Activated naive CD8-positive, alpha-beta T cell treated with anti-CD3 and anti-CD28 coated beads for 36 hours (primary cell): ENCODE measurements around the gene ANKRD29. TPM values are rescaled to one million over a fixed set of nuclear protein-coding genes. Genes with fewer than 3 reads are reported as not detected.
"Not testable (repeated sequence)": the region's sequence is repeated elsewhere in the genome, so short reads cannot be mapped to it uniquely, and the experiment has no call there.

Source experiments
- DNase-seq: peaks from one replicate; pipeline ENCODE4 v3.0.0; 2021
- H3K27ac Mint-ChIP-seq: one replicate; pipeline ENCODE4 v1.8.0; 2022; ENCODE audit warnings: mild to moderate bottlenecking, moderate library complexity, mixed read lengths
- H3K27me3 Mint-ChIP-seq: one replicate; pipeline ENCODE4 v1.8.0; 2022; ENCODE audit warnings: mild to moderate bottlenecking, mixed read lengths
- H3K36me3 Mint-ChIP-seq: one replicate; pipeline ENCODE4 v1.8.0; 2021; ENCODE audit warnings: mild to moderate bottlenecking, mixed read lengths
- H3K4me1 Mint-ChIP-seq: one replicate; pipeline ENCODE4 v1.8.0; 2021; ENCODE audit warnings: mixed read lengths
- H3K4me3 Mint-ChIP-seq: one replicate; pipeline ENCODE4 v1.8.0; 2022; ENCODE audit warnings: mild to moderate bottlenecking, moderate library complexity, mixed read lengths
- H3K9me3 Mint-ChIP-seq: one replicate; pipeline ENCODE4 v1.8.0; 2022; ENCODE audit warnings: mixed read lengths
- total RNA-seq, 2 experiments: library from RNA; stranded (reverse); gene quantifications; one replicate each; pipeline ENCODE4 v1.2.3, GENCODE V29; 2021

ANKRD29 gene
- total RNA-seq, 2 experiments from 2014 or later: not detected

DNA sequence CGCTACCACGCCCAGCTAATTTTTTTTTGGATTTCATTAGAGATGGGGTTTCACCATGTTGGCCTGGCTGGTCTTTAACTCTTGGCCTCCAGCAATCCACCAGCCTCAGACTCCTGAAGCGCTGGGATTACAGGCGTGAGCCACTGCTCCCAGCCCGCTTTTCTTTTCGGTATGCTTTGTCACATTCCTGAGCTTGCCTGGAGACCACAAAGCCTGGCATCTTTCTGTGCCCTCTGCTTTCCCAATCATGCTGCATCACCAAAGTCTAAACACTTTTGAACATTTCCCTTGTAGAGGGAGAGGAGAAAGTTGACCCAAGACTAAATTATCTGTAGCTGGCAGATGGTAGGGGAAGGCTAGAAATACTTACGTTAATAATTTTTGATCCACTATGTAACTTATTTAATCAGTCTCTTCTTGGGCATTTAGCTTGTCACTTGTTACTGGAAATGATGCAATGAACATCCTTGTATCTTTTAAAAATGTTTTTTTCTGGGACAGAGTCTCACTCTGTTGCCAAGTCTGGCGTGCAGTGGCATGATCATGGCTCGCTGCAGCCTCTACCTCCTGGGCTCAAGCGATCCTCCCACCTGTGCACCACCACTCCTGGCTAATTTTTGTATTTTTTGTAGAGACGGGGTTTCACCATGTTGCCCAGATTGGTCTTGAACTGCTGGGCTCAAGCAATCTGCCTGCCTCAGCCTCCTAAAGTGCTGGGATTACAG is 73.7 kb downstream of the ANKRD29 start:
- H3K4me1 Mint-ChIP-seq: peaks cover 19% of the 10 kb centered on the region
- H3K27ac Mint-ChIP-seq: no peak overlapping the region
- no peaks in the 10 kb centered on the region for H3K9me3 Mint-ChIP-seq
- H3K27me3 Mint-ChIP-seq: peaks cover 4% of the 10 kb centered on the region
- DNase-seq: no peak
- H3K4me3 Mint-ChIP-seq: no peak overlapping the region
- H3K36me3 Mint-ChIP-seq: peaks cover 9% of the 10 kb centered on the region

DNA sequence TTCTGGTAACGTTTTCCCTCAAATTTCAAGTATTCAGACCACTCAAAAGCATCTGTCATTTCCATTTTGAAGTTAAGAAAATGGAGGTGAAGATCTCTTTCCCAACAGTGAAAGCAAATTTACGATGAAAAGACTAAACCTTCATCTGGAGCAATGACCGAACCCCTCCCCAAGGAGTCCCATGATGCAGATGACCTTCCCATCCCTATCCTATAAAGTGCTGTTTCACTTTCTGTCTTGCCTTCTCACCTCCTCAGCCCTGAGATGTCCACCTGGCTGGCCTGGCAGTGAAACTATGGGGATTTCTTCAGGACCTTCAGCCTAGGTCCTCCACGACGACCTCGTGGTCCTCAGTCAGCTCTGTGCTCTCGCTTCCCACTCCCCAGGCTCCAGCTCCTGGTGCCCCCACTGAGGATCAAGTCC is 75.5 kb downstream of the ANKRD29 start:
- Mint-ChIP-seq H3K4me1 (peaks cover 29% of the 10 kb centered on the region), H3K36me3 (peaks cover 12% of the 10 kb centered on the region), H3K27me3 (peaks cover 4% of the 10 kb centered on the region), H3K27ac (peak overlapping the region; percentile 96), H3K4me3 (peak overlapping the region; percentile 93), H3K9me3 (no peaks in the 10 kb centered on the region)
- no peak for DNase-seq

DNA sequence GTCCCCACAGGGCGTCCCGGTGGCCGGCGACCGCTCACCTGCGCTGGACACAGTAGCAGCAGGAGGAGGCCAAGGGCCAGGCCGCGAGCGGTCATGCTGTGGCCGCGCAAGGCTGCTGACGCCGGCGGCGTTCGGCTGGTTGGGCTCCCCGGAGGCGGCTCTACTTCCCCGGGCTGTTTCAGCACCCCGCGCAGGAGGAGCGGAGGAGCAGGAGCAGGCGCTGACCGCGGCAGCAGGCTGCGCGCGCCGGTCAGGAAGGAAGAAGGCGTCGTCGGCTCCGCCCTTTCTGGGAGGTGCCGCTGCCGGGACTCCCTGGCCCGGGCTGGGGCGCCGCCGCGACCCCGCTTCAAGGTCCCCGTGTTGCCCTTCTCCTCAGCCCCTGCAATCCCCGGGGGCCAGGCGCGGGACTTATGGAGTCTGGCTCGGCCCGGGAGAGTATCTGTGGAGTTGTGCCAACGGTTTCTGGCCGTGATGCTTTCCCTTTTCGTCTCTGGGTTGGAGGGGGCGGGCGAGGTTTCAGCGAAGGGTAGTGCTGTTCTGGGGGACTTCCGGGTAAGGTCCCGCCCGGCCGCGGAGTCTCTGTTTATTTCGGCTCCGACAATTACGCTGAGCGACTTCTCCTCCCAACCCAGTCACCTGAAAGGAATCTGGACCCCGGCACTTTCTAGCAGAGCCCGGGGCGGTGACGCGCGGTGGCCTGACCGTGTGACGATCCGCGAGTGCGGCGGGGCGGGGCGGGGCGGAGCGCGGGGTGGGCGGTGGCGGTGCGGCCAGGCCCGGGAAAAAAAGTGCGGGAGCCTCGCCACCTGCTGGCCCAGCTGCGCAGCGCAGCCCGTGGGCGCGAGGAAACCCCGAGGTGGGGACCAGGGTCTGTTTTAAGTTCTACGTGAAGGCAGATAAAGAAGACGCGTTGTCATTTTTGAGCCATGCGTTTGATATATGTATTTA is 76.2 kb downstream of the ANKRD29 start, which contains the start of gene NPC1:
TSS of gene NPC1 (minus strand) at position 258 of the 948 bp plus-strand sequence. CDS start at position 95, 163 bp downstream.
- no peaks in the 10 kb centered on the region for H3K9me3 Mint-ChIP-seq
- DNase-seq: peak; percentile 93
- peaks cover 16% of the 10 kb centered on the region for H3K36me3 Mint-ChIP-seq
- H3K27ac Mint-ChIP-seq: peak within 1 kb of the TSS; percentile 96
- H3K27me3 Mint-ChIP-seq: peaks cover 4% of the 10 kb centered on the region
- H3K4me3 Mint-ChIP-seq: peak within 1 kb of the TSS; percentile 93
- peaks cover 35% of the 10 kb centered on the region for H3K4me1 Mint-ChIP-seq

DNA sequence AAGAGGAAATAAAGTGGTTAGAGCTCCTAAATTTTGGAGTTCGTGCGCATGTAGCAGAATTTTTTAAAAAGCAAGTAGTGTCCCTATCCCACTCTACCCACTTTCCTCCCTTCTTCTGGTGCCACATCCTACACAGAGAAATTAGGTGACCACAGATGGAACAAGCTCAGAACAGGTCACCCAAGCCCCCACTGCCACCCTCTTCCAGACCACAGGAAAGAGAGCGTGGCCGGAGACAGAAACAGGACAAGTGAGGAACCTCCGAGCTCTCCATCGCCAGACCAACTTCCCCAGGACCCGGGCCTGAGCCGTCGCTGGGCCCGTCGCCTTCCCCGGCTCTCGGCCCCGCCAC is 76.8 kb downstream of the ANKRD29 start:
- peak overlapping the region; percentile 88 for H3K27ac Mint-ChIP-seq
- peaks cover 16% of the 10 kb centered on the region for H3K36me3 Mint-ChIP-seq
- peaks cover 4% of the 10 kb centered on the region for H3K27me3 Mint-ChIP-seq
- peak overlapping the region; percentile 93 for H3K4me3 Mint-ChIP-seq
- DNase-seq: no peak
- H3K4me1 Mint-ChIP-seq: peaks cover 35% of the 10 kb centered on the region
- H3K9me3 Mint-ChIP-seq: no peaks in the 10 kb centered on the region

DNA sequence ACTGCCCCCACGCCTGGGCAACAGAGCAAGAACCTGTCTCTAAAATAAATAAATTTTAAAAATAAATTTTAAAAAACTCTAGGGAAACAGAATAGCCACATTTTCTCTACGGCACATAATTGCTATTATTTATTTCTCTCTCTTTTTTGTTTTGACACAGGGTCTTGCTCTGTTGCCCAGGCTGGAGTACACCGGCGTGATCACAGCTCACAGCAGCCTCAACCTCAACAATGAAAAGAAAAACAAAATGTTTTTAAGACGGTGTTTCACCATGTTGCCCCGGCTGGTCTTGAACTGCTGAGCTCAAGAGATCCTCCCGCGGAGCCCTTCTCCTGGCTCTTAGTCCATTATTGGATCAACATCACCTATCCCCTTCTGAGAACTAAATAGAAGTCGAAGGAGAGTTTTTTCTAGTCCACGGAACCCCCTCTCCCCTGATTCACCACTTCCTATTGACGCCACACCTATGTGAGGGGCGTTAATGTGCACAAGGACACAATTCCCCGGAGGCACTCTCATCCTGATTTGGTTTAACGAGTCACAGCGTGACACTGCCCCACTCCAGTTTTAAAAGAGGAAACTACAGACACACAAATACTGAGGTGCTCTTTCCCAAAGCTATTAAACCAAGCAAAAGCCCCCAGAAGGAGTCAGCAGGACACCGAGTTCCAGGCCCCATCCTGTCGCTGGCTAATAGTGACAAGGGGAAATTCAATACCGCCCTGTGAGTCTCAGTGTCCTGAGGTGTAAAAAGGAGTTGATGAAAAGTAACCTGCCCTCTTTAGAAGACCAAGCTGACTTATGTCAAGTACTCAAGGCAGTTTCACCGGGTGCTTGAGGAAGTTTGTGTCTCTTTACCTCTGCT is 77.5 kb downstream of the ANKRD29 start:
- DNase-seq: peak; percentile 16
- no peaks in the 10 kb centered on the region for H3K9me3 Mint-ChIP-seq
- peaks cover 4% of the 10 kb centered on the region for H3K27me3 Mint-ChIP-seq
- H3K36me3 Mint-ChIP-seq: peaks cover 16% of the 10 kb centered on the region
- H3K4me1 Mint-ChIP-seq: peaks cover 35% of the 10 kb centered on the region
- H3K27ac Mint-ChIP-seq: peak overlapping the region; percentile 88
- H3K4me3 Mint-ChIP-seq: peak overlapping the region; percentile 93

DNA sequence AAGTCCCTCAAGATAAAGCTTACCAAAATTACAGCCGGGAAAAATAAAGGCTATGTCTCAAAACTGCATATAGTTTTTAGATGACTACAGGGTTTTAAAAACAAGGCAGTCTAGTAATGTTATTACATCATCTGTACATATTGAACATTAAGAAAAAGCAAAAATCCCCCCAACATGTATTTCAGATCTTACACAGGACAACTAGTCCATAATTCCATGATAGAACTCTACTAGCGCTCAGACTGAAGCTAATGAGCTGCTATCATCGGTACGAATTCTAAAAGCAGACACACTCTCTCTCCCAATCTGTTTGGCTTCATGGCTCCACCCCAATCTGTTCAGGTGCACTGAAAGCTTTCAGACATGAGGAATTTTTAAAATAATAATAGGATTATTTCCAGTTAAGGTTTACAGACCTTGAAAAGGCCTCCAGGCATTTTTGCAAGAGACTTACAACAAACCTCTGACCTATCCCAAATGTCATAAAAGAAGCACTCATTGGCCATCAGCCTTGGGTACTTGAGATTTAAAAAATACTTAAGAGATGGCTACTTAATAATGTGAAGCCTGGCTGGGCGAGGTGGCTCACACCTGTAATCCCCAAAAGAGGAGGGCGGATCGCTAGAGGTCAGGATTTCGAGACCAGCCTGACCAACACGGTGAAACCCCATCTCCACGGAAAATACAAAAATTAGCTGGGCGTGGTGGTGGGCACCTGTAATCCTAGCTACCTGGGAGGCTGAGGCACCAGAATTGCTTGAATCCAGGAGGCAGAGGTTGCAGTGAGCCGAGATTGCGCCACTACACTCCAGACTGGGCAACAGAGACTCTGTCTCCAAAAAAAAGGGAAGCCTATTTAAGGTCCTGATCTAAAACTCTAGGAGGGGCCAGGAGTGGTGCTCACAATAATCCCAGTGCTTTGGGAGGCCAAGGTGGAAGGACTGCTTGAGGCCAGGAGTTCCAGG is 78.4 kb downstream of the ANKRD29 start:
- no peak overlapping the region for H3K27ac Mint-ChIP-seq
- H3K4me3 Mint-ChIP-seq: peak overlapping the region; percentile 32
- H3K4me1 Mint-ChIP-seq: peaks cover 37% of the 10 kb centered on the region
- H3K36me3 Mint-ChIP-seq: peaks cover 16% of the 10 kb centered on the region
- H3K9me3 Mint-ChIP-seq: no peaks in the 10 kb centered on the region
- no peak for DNase-seq
- peaks cover 4% of the 10 kb centered on the region for H3K27me3 Mint-ChIP-seq

DNA sequence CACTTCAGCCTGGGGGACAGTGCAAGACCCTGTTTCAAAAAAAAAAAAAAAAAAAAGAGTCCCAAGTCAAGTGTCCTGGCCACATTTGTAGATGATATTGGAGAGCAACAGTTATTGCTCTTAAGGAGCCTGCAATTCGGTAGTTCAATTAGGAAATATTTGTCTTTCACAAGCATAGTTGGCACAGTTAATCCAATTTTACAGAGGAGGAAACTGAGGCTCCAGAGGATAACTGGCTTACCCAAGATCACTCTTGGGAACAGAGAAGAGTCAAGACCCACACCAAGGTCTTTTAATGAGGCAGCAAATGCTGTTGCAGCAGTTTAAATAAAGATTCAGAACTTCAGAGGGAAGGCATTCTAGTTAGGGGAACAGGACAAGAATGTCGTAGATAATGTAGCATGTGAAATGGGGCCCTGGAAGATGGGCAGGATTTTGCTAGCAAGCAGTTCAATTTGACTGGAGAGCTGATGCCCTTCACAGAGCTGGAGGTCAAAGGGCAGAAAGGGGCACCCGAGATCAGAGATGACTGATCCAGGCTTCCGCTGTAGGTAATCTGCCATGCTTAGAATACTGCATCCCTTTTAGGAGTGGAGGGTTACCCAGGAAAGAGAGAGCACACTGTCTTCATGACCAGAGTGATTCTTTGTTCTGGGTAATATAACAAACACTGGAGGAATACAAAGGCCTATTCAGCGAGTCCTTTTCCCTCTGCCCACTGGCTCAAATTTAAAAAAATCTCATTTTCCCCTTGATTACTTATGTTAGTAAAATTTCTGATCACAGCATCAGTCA is 79.4 kb downstream of the ANKRD29 start:
- H3K4me1 Mint-ChIP-seq: peaks cover 41% of the 10 kb centered on the region
- peaks cover 20% of the 10 kb centered on the region for H3K36me3 Mint-ChIP-seq
- H3K9me3 Mint-ChIP-seq: no peaks in the 10 kb centered on the region
- no peak overlapping the region for H3K27ac Mint-ChIP-seq
- H3K4me3 Mint-ChIP-seq: no peak overlapping the region
- peaks cover 4% of the 10 kb centered on the region for H3K27me3 Mint-ChIP-seq
- DNase-seq: no peak

DNA sequence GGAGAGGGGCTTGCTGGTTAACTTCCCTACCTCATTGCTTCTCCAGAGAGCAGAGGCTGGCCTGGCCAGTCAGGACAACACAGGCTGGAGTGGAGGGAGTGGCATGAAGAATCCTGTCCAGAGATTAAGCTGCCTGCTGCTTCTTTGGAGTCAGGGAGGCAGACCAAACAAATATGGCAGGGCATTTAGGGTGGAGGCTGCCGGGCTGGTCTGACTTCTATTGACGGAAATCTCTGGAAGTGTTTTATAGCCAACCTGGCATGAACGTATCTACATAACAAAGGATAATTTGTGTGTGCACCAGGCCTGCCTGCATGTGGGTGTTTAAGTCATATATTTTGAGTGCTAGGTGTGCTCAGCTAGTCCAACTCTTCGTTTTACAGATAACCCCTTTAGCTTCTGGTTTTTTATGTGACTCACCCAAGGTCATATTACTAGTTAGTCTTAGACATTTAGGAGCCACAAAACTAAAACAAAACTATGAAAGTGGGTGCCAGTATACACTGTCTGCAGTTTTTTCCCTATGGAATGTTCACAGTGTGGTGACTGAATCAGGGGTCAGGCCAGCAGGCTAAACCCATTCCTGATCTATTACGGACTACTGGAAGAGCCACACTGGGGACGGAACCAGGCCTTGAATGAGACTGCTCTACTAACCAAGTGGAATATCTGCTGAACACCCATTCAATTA is 81.9 kb downstream of the ANKRD29 start:
- Mint-ChIP-seq H3K27ac (no peak overlapping the region), H3K9me3 (no peaks in the 10 kb centered on the region), H3K4me1 (peaks cover 35% of the 10 kb centered on the region), H3K4me3 (no peak overlapping the region), H3K36me3 (peaks cover 30% of the 10 kb centered on the region), H3K27me3 (no peaks in the 10 kb centered on the region)
- DNase-seq: no peak

DNA sequence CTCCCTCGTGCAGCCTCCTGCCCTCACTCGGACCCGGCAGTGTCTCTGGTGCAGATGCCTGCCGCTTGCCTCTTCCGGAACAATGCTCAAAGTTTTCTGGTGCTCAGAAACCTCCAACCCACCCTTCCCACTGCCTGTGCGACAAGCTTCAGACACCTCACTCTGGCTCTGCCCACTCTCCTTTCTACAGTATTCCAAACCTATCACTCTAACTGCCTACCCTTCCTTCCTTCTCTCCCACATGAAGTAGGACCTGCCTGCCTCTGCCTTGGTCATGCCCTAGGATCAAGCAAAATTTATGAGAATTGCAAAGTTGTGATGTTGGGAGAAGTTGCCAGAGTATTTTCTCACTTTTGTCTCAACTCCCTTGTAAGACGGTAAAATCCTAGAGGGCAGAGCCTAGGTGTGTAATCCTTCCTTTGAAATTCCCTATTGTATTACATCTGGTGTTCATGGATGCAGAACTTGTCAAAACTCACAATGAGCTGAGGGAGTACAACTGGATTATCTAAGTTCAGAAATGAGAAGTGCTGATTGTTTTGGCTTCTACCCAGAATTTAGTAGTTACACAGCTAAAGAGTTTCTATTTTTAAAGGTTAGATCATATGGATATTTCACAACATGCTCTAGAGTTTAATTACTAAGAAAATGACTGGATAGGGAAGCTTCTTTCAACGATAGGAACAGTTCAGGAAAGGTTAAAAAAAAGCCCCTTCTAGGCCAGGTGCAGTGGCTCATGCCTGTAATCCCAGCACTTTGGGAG is 83.6 kb downstream of the ANKRD29 start:
- Mint-ChIP-seq H3K36me3 (peaks cover 24% of the 10 kb centered on the region), H3K27ac (no peak overlapping the region), H3K4me1 (peaks cover 35% of the 10 kb centered on the region), H3K9me3 (no peaks in the 10 kb centered on the region), H3K4me3 (no peak overlapping the region), H3K27me3 (no peaks in the 10 kb centered on the region)
- DNase-seq: no peak

DNA sequence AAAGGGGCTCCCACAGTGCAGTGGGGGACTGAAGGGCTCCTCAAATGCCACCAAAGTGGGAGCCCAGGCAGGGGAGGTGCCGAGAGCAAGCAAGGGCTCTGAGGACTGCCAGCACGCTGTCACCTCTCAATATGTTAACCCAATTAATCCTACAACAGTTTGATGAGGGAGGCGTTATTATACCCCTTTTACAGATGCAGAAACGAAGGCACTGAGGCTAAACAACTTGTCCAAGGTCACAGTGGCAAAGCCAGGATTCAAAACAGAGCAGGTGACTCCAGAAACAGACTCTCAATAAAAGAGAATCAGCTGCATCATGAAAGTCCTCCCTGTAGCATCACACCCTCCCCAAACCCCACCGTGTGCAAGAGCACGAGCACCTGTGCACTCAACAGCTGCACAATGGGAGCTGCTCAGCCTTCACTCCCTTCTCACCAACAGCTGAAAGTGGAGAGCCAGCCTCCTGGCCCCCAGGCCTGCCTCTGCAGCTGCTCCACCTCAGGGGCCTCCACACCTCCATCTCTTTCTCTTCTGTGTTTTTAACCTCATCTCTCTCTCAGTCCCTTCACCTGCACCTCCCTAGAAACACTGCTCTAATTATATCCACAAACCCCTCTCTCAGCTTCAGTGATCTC is 84.5 kb downstream of the ANKRD29 start:
- Mint-ChIP-seq H3K36me3 (peaks cover 21% of the 10 kb centered on the region), H3K4me1 (peaks cover 36% of the 10 kb centered on the region), H3K9me3 (no peaks in the 10 kb centered on the region), H3K4me3 (no peak overlapping the region), H3K27ac (no peak overlapping the region), H3K27me3 (no peaks in the 10 kb centered on the region)
- no peak for DNase-seq

DNA sequence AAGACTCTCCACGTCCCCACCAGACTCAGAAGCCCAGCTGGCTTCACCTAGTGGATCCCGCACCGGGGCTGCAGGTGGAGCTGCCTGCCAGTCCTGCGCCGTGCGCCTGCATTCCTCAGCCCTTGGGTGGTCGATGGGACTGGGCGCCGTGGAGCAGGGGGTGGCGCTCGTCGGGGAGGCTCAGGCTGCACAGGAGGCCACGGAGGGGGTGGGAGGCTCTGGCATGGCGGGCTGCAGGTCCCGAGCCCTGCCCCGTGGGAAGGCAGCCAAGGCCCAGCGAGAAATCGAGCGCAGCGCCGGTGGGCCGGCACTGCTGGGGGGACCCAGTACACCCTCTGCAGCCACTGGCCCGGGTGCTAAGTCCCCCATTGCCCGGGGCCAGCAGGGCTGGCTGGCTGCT is 85.2 kb downstream of the ANKRD29 start:
- not testable (repeated sequence) for H3K9me3 Mint-ChIP-seq, H3K27me3 Mint-ChIP-seq, H3K27ac Mint-ChIP-seq, H3K4me3 Mint-ChIP-seq, DNase-seq
- Mint-ChIP-seq H3K4me1 (peaks cover 34% of the 10 kb centered on the region), H3K36me3 (peaks cover 22% of the 10 kb centered on the region)

DNA sequence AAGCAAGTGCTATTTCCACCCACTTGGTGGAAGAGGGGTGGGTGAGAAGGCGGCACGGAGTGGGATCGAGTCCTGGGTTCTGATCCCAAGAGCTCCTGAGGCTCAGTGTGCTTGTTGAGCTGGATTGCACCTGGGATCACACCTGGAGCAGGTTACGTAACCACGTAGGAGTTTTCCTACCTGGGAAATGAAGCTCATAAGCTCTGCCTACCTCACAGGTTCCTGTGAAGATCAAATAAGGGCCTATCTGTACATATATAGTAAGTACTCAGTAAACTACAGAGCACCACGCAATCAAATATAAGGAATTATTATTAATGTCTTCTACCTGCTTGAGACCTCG is 87.4 kb downstream of the ANKRD29 start:
- Mint-ChIP-seq H3K27ac (no peak overlapping the region), H3K9me3 (no peaks in the 10 kb centered on the region), H3K27me3 (no peaks in the 10 kb centered on the region), H3K4me3 (no peak overlapping the region), H3K36me3 (peaks cover 28% of the 10 kb centered on the region), H3K4me1 (peaks cover 30% of the 10 kb centered on the region)
- DNase-seq: no peak
